ENCODE results near the gene GRK5.

GRK5 gene

GRCh38 chr10:119378737-119379067 is 171.3 kb downstream of the GRK5 start:
- no peak for DNase-seq (ENCODE audit: low read depth)

- no peak for DNase-seq (ENCODE audit: low read depth)
These were observed 172.2 kb downstream of the GRK5 start for GRCh38 chr10:119379466-119380071.

- no peak for DNase-seq (ENCODE audit: low read depth)
These were observed 175.9 kb downstream of the GRK5 start for GRCh38 chr10:119383174-119383856.

GRCh38 chr10:119384127-119384526 is 176.8 kb downstream of the GRK5 start:
- DNase-seq (ENCODE audit: low read depth) = no peak

GRCh38 chr10:119386666-119387065 is 179.3 kb downstream of the GRK5 start:
- DNase-seq (ENCODE audit: low read depth) = no peak

- no peak for DNase-seq (ENCODE audit: low read depth)
These were observed 181.5 kb downstream of the GRK5 start for GRCh38 chr10:119388849-119389345.

- no peak for DNase-seq (ENCODE audit: low read depth)
These were observed 184.3 kb downstream of the GRK5 start for GRCh38 chr10:119391440-119392251.

GRCh38 chr10:119393019-119393418 is 185.6 kb downstream of the GRK5 start:
- no peak for DNase-seq (ENCODE audit: low read depth)

GRCh38 chr10:119393421-119393820 is 186.1 kb downstream of the GRK5 start:
- DNase-seq (ENCODE audit: low read depth) = no peak

GRCh38 chr10:119393845-119394244 is 186.5 kb downstream of the GRK5 start:
- DNase-seq (ENCODE audit: low read depth) = no peak

GRCh38 chr10:119394657-119395279 is 187.4 kb downstream of the GRK5 start:
- no peak for DNase-seq (ENCODE audit: low read depth)

GRCh38 chr10:119395280-119396007 is 188.1 kb downstream of the GRK5 start:
- DNase-seq (ENCODE audit: low read depth) = no peak

- DNase-seq (ENCODE audit: low read depth) = no peak
These were observed 188.8 kb downstream of the GRK5 start for GRCh38 chr10:119396008-119396708.

- DNase-seq (ENCODE audit: low read depth) = no peak
These were observed 189.3 kb downstream of the GRK5 start for GRCh38 chr10:119396709-119397071.

GRCh38 chr10:119397416-119397815 is 190.0 kb downstream of the GRK5 start:
- DNase-seq (ENCODE audit: low read depth) = no peak

GRCh38 chr10:119398996-119399395 is 191.6 kb downstream of the GRK5 start:
- no peak for DNase-seq (ENCODE audit: low read depth)

GRCh38 chr10:119399466-119399865 is 192.1 kb downstream of the GRK5 start:
- no peak for DNase-seq (ENCODE audit: low read depth)

GRCh38 chr10:119401671-119402395 is 194.5 kb downstream of the GRK5 start:
- no peak for DNase-seq (ENCODE audit: low read depth)

GRCh38 chr10:119403921-119404320 is 196.6 kb downstream of the GRK5 start:
- DNase-seq (ENCODE audit: low read depth) = no peak

GRCh38 chr10:119404719-119405519 is 197.5 kb downstream of the GRK5 start:
- no peak for DNase-seq (ENCODE audit: low read depth)
